ENCODE results near the gene IL18BP. TPM values are rescaled to one million over a fixed set of nuclear protein-coding genes. Genes with fewer than 3 reads are reported as not detected.

Gene IL18BP
- total RNA-seq, 2 donors from 2014 or later: 3.1 to 9.6 TPM

GRCh38 chr11:72001834-72002591 is 3.3 kb downstream of the IL18BP start:
- intact Hi-C loops (cut with DNase I): no loop called here
- Histone ChIP-seq H3K27me3 (no peaks in the 10 kb centered on the region), H3K4me1 (peaks cover 16% of the 10 kb centered on the region), H3K36me3 (replicated peaks in 1 of 2; ENCODE audit: insufficient read depth in 1 of 2, low read depth in 2 of 2) (peaks cover 36 to 42% of the 10 kb centered on the region in 2 donors), H3K9me3 (no peaks in the 10 kb centered on the region), H3K27ac (no peak overlapping the region), H3K4me3 (no peak overlapping the region)
- WGBS, 2 donors: 61 to 64% methylated on average over 10 of the region's 10 CpGs
- TF ChIP-seq, protein P1, sequence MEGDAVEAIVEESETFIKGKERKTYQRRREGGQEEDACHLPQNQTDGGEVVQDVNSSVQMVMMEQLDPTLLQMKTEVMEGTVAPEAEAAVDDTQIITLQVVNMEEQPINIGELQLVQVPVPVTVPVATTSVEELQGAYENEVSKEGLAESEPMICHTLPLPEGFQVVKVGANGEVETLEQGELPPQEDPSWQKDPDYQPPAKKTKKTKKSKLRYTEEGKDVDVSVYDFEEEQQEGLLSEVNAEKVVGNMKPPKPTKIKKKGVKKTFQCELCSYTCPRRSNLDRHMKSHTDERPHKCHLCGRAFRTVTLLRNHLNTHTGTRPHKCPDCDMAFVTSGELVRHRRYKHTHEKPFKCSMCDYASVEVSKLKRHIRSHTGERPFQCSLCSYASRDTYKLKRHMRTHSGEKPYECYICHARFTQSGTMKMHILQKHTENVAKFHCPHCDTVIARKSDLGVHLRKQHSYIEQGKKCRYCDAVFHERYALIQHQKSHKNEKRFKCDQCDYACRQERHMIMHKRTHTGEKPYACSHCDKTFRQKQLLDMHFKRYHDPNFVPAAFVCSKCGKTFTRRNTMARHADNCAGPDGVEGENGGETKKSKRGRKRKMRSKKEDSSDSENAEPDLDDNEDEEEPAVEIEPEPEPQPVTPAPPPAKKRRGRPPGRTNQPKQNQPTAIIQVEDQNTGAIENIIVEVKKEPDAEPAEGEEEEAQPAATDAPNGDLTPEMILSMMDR (IDR thresholded peaks at IDR 0.05): no peak
- no peak for TF ChIP-seq POLR2A (IDR thresholded peaks at IDR 0.05)
- ATAC-seq (no peak), DNase-seq (no peak)

DNA sequence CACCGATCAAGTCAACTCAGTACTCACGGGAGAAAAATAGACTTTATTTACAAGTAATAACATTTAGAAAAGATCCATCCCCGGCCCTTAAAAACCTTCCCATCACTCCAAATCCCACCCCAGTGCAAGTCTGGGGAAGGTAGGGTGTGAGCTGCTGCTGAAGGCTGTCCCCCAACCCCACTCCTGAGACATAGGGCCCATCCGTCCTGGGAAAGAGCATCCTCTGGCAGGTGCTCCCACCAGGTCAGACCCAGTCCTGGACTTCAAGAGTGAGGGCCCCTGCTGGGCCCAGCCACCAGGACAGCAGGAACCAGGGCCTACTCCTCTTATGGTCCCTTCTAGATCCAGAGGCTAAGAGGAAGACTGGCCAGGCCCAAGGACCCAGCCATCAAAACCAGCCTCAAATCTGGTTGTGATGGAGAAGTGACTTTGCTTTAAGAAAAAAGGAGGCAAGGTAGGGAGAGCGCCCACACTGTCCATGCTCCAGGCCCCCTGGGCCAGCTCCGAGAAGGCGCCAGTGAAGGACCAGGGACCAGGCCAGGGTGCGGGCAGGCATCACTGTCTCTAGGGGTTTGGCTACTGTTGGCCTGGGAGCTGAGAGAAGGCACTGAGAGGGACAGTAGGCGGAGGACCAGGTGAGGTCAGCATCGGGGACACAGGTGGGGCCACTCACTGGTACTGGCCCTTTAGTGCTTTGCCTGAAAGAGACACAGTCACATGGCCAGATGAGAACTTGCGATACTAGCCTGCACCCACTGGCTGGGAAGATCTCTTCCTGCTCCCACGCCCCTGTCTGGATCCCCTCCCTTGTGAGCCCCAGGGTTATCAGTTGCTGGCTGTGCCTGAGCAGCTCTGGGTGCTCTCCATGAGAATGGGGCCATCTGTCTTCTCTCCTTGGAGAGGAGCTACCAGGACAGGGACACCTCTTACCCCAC is 4.4 kb downstream of the IL18BP start:
- Histone ChIP-seq H3K36me3 (replicated peaks in 1 of 2; ENCODE audit: insufficient read depth in 1 of 2, low read depth in 2 of 2) (peaks cover 46 to 53% of the 10 kb centered on the region in 2 donors), H3K9me3 (no peaks in the 10 kb centered on the region), H3K4me1 (peaks cover 16% of the 10 kb centered on the region), H3K27me3 (no peaks in the 10 kb centered on the region), H3K4me3 (no peak overlapping the region), H3K27ac (no peak overlapping the region)
- intact Hi-C loops (cut with DNase I): no loop called here
- no peak for DNase-seq
- ATAC-seq: no peak
- no peak for TF ChIP-seq POLR2A (IDR thresholded peaks at IDR 0.05)
- TF ChIP-seq, protein P1 (IDR thresholded peaks at IDR 0.05): no peak
- 82 to 88% methylated on average over 9 to 12 of the region's 12 CpGs for WGBS, 2 donors

DNA sequence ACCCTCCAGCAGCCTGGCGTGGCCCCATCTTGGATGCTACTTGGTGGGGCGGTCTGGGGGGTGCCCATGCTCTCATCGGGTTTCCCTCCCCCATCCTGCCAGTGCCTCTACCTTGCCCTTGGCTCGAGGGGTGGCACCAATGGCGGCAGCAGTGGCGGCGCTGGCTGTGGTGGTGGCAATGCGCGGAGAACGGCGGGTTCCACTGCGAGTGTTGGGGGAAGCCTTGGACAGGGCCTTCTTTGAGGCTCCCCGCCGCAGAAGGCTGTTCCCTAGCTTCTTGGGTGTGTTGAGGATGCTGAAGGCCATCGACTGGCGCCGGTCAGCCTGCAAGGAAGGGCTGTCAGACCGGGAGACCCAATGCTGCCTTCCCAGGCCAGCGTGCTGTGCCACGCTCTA is 5.1 kb downstream of the IL18BP start:
- H3K4me3 ChIP-seq: no peak overlapping the region
- TF ChIP-seq POLR2A (IDR thresholded peaks at IDR 0.05): no peak
- TF ChIP-seq, protein P1 (IDR thresholded peaks at IDR 0.05): no peak
- H3K27me3 ChIP-seq: no peaks in the 10 kb centered on the region
- no peaks in the 10 kb centered on the region for H3K9me3 ChIP-seq
- intact Hi-C loops (cut with DNase I): no loop called here
- ATAC-seq: no peak
- 94 to 96% methylated on average over 9 to 20 of the region's 20 CpGs for WGBS, 2 donors
- no peak overlapping the region for H3K27ac ChIP-seq
- no peak for DNase-seq
- peaks cover 52 to 58% of the 10 kb centered on the region in 2 donors for H3K36me3 ChIP-seq (replicated peaks in 1 of 2; ENCODE audit: insufficient read depth in 1 of 2, low read depth in 2 of 2)
- peaks cover 16% of the 10 kb centered on the region for H3K4me1 ChIP-seq

DNA sequence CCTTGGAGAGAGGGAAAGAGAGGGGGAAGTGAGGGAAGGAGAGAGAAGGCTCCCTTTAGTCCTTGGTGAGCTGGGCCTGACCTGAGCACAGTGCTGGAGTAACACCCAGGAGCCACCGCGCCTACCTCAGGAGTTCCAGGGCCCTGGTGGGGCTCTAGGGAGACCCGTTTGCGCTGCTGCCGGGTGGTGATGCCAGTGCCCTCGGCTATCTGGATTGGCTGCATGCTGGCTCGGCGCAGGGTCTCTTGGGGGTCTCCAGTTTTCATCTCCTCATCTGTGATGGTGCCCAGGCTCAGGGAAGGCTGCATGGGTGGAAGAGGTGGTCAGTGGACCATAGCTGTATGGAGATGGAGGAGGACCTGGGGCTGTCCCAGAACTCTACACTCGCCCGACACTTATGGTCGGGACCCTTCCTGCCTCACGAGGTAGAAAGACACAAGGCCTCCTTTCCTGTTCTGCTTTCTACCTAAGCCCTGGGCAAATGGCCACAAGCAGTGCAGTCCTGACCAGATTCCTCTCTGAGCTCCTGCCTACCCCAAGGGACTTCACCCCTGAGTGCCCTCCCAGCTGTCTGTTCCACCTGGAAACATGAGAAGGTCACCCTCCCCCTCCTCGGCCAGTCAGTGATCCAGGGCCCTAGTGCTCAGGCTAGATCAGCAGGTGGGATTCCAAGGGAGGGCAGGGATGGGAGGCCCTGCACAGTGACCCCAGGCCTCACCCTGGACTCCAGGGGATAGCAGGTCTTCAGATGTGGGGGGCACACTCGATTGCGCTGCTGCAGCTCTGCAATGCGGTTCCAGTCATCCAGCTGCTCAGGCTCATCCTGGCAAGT is 6.0 kb downstream of the IL18BP start:
- H3K4me3 ChIP-seq: no peak overlapping the region
- intact Hi-C loops (cut with DNase I): no loop called here
- DNase-seq (no peak), ATAC-seq (no peak)
- peaks cover 54 to 63% of the 10 kb centered on the region in 2 donors for H3K36me3 ChIP-seq (replicated peaks in 1 of 2; ENCODE audit: insufficient read depth in 1 of 2, low read depth in 2 of 2)
- TF ChIP-seq, protein P1 (IDR thresholded peaks at IDR 0.05): no peak
- TF ChIP-seq POLR2A (IDR thresholded peaks at IDR 0.05): no peak
- H3K27ac ChIP-seq: peak overlapping the region in 1 of 4 donors; percentile 17
- 80 to 85% methylated on average over 4 to 14 of the region's 16 CpGs for WGBS, 2 donors
- peaks cover 7% of the 10 kb centered on the region for H3K4me1 ChIP-seq
- no peaks in the 10 kb centered on the region for H3K27me3 ChIP-seq
- H3K9me3 ChIP-seq: no peaks in the 10 kb centered on the region
